Fibroblast of lung (primary cell): ENCODE data around the gene NLRP1. TPM values are rescaled to one million over a fixed set of nuclear protein-coding genes. Genes with fewer than 3 reads are reported as not detected.
A peak's percentile ranks its signal among the peaks of the same experiment; 100 is the strongest.

Source experiments
- DNase-seq, 2 donors: peaks; one replicate each; pipeline versions ENCODE4 v3.0.0 to v3.0.0-alpha.2; 2010; ENCODE audit warnings: low read depth in 2 of 2
- H2AFZ ChIP-seq: 2 replicates; pipeline ENCODE4 v1.5.1; 2012; ENCODE audit warnings: low read length, control low read depth, inconsistent platforms
- H3K27ac ChIP-seq: 2 replicates; pipeline ENCODE4 v1.5.1; 2011; ENCODE audit warnings: low read length, control low read depth; ENCODE audit not compliant: insufficient read depth
- H3K27me3 ChIP-seq: 2 replicates; pipeline ENCODE4 v1.5.1; 2011; ENCODE audit warnings: mild to moderate bottlenecking, low read length; ENCODE audit not compliant: control insufficient read depth, insufficient read depth
- H3K36me3 ChIP-seq: 2 replicates; pipeline ENCODE4 v1.5.1; 2011; ENCODE audit warnings: low read length; ENCODE audit not compliant: control insufficient read depth, insufficient read depth
- H3K4me1 ChIP-seq: 2 replicates; pipeline ENCODE4 v1.5.1; 2011; ENCODE audit warnings: low read length; ENCODE audit not compliant: control insufficient read depth, insufficient read depth; ENCODE audit errors: extremely low read depth
- H3K4me2 ChIP-seq: 2 replicates; pipeline ENCODE4 v1.5.1; 2011; ENCODE audit warnings: low read length, control low read depth; ENCODE audit not compliant: insufficient read depth; ENCODE audit errors: extremely low read depth
- H3K4me3 ChIP-seq, 4 experiments: fragments of 200-600 bp in 1 of 4; sonication (generic) in 1 of 4; replicated peaks in 1 of 4; 2 replicates each; pipeline ENCODE4 v1.5.1; 2011 to 2016; ENCODE audit warnings: low read length in 4 of 4, low read depth in 3 of 4, mild to moderate bottlenecking in 3 of 4, control low read depth in 2 of 4, inconsistent platforms in 1 of 4, mixed read lengths in 1 of 4; ENCODE audit not compliant: insufficient read depth in 1 of 4; ENCODE audit errors: control extremely low read depth in 1 of 4
- H3K79me2 ChIP-seq: 2 replicates; pipeline ENCODE4 v1.5.1; 2012; ENCODE audit warnings: mild to moderate bottlenecking, low read length, inconsistent platforms; ENCODE audit not compliant: control insufficient read depth, insufficient read depth
- H3K9ac ChIP-seq: 2 replicates; pipeline ENCODE4 v1.5.1; 2011; ENCODE audit warnings: mild to moderate bottlenecking, low read length, control low read depth; ENCODE audit not compliant: insufficient read depth
- H3K9me3 ChIP-seq: 2 replicates; pipeline ENCODE4 v1.5.1; 2012; ENCODE audit warnings: low read depth, low read length; ENCODE audit not compliant: control insufficient read depth, insufficient read depth
- H4K20me1 ChIP-seq: 2 replicates; pipeline ENCODE4 v1.5.1; 2011; ENCODE audit warnings: low read length; ENCODE audit not compliant: control insufficient read depth, insufficient read depth; ENCODE audit errors: extremely low read depth
- EZH2 ChIP-seq: IDR thresholded peaks from 2 replicates; pipeline ENCODE4 v1.5.1; 2012; ENCODE audit warnings: low read length, control low read depth, mild to moderate bottlenecking; ENCODE audit errors: missing control alignments
- polyA plus RNA-seq, 2 donors: library from polyadenylated mRNA; depleted of rRNA in 1 of 2; stranded (reverse) in 1 of 2; unstranded in 1 of 2; fragments of >200 nt; gene quantifications; 2 replicates each; pipeline ENCODE4 v1.2.1, GENCODE V29; 2011 to 2012; ENCODE audit warnings: missing spikeins in 1 of 2
- total RNA-seq: library from RNA; depleted of rRNA; stranded (reverse); fragments of >200 nt; gene quantifications from 2 replicates; pipeline ENCODE4 v1.2.1, GENCODE V29; 2014
- TF ChIP-seq, protein P1 (sequence below), 2 donors: IDR thresholded peaks in 1 of 2; conservative IDR thresholded peaks in 1 of 2; 1 replicate in 1 of 2; 2 replicates in 1 of 2; pipeline ENCODE4 v1.5.1; 2011 to 2012; ENCODE audit warnings: low read length in 2 of 2, control low read depth in 1 of 2, inconsistent platforms in 1 of 2, low read depth in 1 of 2, mild to moderate bottlenecking in 1 of 2

NLRP1 gene
- total and polyA plus RNA-seq, 2 donors (not counting 1 experiment from before 2014, with no cell fraction given): 22.1 to 23.1 TPM

DNA sequence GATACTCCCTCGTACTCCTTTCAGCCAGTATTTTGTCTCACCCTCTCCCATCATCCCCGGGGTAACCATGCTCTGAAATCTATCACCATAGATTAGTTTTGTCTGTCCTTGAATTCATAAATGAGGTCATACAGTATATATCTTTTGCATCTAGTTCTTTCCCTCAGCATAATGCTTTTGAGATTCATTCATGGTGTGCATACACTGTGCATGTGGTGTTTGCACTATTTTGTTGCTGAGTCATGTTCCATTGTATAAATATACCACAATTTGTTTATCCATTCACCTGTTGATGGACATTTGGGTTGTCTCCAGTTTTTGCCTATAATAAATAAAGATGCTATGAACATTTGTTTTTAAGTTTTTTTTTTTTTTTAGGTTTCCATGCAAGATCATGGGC, 34.2 kb upstream of the NLRP1 start:
- Histone ChIP-seq H3K4me1 (no peaks in the 10 kb centered on the region), H3K9me3 (no peaks in the 10 kb centered on the region), H3K36me3 (no peaks in the 10 kb centered on the region), H4K20me1 (no peaks in the 10 kb centered on the region), H3K27me3 (no peaks in the 10 kb centered on the region), H3K79me2 (no peaks in the 10 kb centered on the region), H3K4me2 (no peak overlapping the region), H3K9ac (no peak overlapping the region), H2AFZ (no peak overlapping the region), H3K27ac (no peak overlapping the region), H3K4me3 (no peak overlapping the region)
- DNase-seq: peak in 1 of 2 donors; percentile 2
- no peak for TF ChIP-seq EZH2
- TF ChIP-seq, protein P1, sequence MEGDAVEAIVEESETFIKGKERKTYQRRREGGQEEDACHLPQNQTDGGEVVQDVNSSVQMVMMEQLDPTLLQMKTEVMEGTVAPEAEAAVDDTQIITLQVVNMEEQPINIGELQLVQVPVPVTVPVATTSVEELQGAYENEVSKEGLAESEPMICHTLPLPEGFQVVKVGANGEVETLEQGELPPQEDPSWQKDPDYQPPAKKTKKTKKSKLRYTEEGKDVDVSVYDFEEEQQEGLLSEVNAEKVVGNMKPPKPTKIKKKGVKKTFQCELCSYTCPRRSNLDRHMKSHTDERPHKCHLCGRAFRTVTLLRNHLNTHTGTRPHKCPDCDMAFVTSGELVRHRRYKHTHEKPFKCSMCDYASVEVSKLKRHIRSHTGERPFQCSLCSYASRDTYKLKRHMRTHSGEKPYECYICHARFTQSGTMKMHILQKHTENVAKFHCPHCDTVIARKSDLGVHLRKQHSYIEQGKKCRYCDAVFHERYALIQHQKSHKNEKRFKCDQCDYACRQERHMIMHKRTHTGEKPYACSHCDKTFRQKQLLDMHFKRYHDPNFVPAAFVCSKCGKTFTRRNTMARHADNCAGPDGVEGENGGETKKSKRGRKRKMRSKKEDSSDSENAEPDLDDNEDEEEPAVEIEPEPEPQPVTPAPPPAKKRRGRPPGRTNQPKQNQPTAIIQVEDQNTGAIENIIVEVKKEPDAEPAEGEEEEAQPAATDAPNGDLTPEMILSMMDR (conservative IDR thresholded peaks at IDR 0.05 in 1 of 2, IDR thresholded peaks at IDR 0.05 in 1 of 2; ENCODE audit: low read depth in 1 of 2, low read length in 2 of 2): no peak

DNA sequence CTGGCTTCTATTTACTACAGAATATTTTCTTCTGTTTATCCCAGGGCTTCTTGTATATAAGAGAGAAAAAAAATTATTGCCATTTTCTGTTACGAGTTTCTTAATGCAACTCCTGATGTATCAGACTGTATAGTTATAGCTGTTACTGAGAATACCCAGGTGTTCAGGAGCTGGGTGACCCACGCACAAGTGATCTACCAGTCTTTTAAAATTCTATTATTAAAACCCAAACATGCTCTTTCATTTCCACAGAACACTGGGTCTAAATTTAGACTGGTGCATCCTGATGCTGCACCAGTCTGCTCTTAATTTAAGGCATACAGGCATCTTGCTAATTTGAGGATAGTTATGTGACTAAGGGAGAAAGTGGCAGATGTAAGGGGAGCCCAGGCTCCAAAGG, 31.2 kb upstream of the NLRP1 start:
- no peaks in the 10 kb centered on the region for H4K20me1 ChIP-seq
- H3K27ac ChIP-seq: no peak overlapping the region
- H3K4me1 ChIP-seq: no peaks in the 10 kb centered on the region
- no peaks in the 10 kb centered on the region for H3K27me3 ChIP-seq
- H3K4me2 ChIP-seq: no peak overlapping the region
- H3K9ac ChIP-seq: no peak overlapping the region
- H3K9me3 ChIP-seq: no peaks in the 10 kb centered on the region
- H2AFZ ChIP-seq: no peak overlapping the region
- no peak for DNase-seq
- TF ChIP-seq, protein P1 (conservative IDR thresholded peaks at IDR 0.05 in 1 of 2, IDR thresholded peaks at IDR 0.05 in 1 of 2; ENCODE audit: low read depth in 1 of 2, low read length in 2 of 2): no peak
- no peak for TF ChIP-seq EZH2
- H3K36me3 ChIP-seq: no peaks in the 10 kb centered on the region
- no peaks in the 10 kb centered on the region for H3K79me2 ChIP-seq
- no peak overlapping the region for H3K4me3 ChIP-seq

DNA sequence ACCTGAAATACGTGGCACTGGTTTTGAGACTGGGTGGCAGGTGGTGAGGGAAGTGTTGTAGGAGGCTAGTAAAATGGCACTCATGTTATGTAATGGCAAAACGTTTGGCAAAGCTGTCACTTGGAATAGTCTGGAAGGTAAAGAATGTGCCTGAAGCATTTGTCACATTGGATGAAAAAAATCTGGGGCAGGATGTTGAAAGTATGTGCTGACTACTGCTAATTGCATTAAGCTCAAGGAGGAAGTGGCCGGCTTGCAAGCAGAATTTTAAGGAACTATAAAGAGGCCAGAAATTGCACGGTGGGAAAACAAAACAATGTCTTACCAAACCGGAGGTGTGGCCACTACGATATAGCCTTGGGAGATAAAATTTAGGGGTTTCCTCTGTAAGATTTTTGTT, 26.6 kb upstream of the NLRP1 start:
- Histone ChIP-seq H3K36me3 (no peaks in the 10 kb centered on the region), H3K27ac (no peak overlapping the region), H4K20me1 (no peaks in the 10 kb centered on the region), H3K27me3 (no peaks in the 10 kb centered on the region), H3K4me2 (no peak overlapping the region), H3K9me3 (no peaks in the 10 kb centered on the region), H3K79me2 (no peaks in the 10 kb centered on the region), H2AFZ (no peak overlapping the region), H3K9ac (no peak overlapping the region), H3K4me1 (no peaks in the 10 kb centered on the region), H3K4me3 (no peak overlapping the region)
- no peak for TF ChIP-seq EZH2
- TF ChIP-seq, protein P1 (conservative IDR thresholded peaks at IDR 0.05 in 1 of 2, IDR thresholded peaks at IDR 0.05 in 1 of 2; ENCODE audit: low read depth in 1 of 2, low read length in 2 of 2): no peak
- DNase-seq: no peak
